NCI-H524 treated with DMSO at 0.1 percent for 48 hours (cell line): ENCODE measurements around the gene SETD2.

ENCODE experiments used
- DNase-seq: peaks from one replicate; lab custom pipeline; 2025; lab: John Stamatoyannopoulos, UW

The SETD2 gene

DNA sequence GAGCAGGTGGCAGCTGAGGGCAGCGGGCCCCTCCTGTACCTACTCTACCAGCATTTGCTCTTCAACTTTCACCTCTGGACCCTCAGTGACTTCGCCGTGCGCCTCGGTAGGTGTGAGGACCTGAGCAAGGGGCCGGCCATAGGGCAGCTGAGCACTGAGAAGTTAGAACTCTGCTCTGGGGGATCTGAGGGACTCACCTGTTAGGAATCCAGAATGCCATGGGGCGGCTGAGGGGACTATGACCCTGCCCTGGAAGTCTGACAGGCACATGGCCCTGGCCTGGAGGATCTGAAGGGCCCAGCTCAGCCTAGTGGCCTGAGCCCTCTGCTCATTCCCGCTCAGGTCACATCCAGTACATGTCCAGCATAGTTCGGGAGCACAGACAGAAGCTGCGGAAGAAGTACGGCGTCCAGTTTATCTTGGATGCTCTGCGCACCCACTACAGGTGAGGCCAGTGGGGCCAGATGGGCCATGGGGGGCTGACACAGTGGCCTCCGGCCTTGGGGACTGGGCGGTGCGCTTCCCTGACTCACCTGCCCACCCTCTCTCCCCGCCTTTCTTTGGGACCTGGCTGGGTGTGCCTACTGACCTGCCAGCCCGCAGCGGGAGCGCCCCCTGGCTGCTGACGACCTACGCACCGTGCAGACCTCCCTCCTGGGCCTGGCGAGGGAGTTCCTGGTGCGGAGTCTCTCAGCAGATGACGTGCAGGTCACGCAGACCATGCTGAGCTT is 165.6 kb downstream of the SETD2 start:
- DNase-seq, result no peak

DNA sequence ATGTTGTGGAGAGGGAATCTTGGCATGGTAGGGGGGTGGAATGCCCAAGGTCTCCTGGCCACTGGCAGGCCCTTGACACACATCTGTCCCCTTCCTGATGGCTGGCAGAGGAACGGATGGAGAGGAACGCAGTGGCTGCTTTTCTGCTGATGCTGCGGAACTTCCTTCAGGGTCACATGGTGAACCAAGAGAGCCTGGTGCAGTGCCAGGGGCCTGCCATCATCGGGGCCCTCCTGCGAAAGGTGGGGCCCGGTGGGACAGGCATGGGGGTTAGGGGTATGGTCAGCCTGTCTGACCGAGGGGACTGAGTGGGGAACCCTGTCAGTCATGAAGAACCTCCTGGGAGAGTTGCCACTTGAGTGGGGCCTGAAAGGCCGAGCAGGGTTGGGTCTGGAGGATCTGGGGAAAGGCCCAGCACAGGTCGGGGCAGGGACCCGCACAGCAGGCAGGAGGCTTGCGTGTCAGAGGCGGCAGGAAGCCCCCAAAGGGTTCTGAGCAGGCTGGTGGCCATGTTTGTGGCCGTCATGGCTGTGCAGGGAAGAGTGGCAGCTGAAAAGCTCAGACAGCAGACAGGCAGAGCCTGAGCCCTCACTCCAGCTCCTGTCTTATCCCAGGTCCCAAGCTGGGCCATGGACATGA is 166.3 kb downstream of the SETD2 start:
- DNase-seq, result no peak

DNA sequence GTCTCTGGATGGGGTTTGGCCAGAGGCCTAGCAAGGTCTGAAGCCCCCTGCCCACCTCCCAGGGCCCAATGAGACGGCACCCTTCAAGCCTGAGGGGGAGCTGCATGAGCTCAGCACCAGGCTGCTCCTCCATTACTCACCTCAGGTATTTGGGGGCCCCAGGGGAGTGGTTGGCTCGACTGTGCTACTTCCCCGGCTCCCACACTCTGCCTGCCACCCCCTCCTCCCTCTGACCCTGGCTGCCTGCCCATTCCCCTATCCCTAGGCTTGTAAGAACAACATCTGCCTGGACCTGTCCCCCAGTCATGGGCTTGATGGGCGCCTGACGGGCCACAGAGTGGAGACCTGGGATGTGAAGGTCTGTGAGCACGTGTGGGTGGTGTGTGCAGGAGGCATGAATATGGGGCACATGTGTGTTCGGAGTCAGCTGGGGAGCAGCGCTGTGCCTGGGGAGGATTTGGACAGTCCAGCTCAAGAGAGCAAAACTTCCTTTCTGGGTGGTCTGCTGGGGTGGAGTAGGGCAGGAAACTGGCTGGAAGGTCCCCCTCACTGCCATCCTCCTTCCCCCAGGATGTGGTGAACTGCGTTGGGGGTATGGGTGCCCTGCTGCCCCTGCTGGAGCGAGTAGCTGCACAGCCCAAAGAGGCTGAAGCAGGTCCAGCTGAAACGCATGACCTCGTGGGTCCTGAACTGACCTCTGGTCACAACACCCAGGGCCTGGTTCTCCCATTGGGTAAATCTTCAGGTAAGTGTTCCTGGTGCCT is 167.0 kb downstream of the SETD2 start:
- no peak for DNase-seq

DNA sequence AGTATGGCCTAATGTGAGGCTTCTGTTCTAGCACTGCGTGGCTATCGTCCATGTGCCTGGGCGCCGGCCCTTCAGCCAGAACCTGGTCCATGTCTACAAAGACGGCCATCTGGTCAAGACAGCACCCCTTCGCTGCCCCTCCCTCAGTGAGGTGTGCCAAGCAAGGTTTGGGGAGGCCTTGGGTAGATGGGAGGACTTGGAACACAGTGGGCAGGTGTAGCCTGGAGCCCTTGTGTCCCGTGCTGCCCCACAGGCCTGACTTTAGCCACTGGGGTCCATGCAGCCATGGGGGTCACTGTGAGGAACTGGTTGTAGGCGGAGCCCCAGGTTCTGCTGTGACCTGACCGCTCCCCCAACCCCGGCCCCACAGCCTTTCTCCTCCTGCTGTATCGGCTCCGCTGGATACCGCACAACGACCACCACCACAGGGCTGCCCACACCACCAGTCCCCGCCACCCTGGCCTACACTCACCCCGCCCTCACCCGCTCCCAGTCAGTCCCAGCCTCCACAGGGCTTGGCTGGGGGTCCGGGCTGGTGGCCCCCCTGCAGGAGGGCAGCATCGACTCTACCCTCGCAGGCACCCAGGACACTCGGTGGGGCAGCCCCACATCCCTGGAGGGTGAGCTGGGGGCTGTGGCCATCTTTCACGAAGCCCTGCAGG is 167.9 kb downstream of the SETD2 start:
- no peak for DNase-seq

DNA sequence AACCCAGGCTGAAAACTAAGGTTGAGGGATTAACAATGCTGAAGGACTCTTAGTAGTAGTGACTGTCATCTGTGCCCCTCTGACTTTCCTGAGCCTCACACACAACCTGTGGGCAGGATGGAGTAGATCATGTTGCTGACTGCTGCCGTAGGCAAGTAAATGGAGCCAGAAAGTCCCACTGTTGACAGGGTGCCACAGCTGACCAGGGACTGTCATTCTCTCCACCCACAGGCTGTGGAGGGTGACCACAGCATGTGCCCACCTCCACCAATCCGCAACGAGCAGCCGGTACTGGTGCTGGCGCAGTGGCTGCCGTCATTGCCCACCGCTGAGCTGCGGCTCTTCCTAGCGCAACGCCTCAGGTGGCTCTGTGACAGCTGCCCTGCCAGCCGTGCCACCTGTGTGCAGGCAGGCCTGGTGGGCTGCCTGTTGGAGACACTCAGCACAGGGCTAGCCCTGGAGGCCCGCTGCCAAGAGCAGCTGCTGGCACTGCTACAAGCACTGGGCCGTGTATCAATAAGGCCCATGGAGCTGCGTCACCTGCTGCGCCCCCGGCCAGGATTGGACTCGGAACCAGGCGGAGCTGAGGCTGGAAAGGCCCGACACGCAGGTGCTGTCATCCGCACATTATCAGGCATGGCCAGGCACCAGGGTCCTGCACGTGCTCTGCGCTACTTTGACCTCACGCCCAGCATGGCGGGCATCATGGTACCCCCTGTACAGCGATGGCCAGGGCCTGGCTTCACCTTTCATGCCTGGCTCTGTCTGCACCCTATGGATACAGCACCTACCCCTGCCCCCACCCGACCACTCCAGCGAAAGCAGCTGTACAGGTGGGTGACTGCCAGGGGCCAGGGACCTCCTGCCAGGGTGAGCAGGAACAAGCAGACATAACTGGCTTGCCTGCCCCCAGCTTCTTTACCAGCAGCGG is 168.8 kb downstream of the SETD2 start:
- DNase-seq, result no peak

DNA sequence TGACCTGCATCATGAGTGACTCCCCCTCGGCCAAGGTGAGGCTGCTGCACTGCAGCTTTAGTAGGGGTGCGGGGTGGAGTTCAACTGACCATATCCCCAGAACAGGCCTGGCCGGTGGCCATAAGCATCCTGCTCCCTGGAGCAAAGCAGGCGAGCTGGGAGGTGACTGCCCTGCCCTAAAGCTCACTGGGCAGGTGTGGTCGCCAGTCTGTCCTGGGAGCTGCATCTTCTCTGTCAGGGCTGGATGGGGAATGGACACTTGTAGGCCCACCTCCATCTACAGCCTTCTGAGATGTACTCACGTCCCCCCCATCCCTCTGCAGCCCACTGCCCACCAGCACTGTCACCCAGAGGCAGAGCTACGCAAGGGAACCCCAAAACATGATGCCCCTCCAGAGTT is 169.9 kb downstream of the SETD2 start:
- no peak for DNase-seq

DNA sequence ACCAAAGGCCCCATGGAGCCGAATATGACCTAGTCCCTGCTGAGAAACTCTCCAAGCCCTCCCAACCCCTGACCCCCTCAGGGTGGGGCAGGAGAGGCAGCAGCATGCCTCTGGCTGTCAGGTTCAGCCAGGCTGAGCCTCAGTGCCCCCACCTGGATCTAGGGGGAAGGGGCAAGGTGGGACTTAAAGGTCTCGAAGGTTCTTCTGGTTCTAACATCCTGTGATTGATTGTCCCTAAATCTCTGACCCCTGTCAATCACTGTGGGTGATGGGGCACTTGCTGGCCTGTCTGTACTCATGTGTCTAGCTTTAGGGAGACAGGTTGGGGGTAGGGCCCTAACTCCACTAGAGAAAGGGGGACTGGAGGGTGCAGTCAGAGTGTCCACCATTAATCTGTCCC is 170.6 kb downstream of the SETD2 start:
- DNase-seq, result no peak

DNA sequence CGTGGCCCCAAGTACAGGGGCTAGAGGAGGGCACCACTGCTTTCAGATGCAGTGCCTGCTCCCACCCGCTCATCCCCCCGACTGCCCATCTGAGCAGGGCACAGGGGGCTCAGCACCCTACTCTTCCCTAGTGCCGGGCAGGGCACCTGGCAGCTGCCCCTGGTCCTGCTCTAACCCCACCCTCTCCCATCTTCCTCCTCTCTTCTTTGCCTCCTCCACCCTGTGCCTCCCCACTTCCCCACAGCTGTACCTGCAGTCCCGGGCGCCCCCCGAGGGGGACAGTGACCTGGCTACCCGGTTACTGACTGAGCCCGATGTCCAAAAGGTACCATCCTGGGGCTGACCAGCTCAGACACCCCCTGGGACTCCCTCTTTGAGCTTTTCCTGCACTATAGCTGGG is 171.7 kb downstream of the SETD2 start:
- DNase-seq, result no peak

DNA sequence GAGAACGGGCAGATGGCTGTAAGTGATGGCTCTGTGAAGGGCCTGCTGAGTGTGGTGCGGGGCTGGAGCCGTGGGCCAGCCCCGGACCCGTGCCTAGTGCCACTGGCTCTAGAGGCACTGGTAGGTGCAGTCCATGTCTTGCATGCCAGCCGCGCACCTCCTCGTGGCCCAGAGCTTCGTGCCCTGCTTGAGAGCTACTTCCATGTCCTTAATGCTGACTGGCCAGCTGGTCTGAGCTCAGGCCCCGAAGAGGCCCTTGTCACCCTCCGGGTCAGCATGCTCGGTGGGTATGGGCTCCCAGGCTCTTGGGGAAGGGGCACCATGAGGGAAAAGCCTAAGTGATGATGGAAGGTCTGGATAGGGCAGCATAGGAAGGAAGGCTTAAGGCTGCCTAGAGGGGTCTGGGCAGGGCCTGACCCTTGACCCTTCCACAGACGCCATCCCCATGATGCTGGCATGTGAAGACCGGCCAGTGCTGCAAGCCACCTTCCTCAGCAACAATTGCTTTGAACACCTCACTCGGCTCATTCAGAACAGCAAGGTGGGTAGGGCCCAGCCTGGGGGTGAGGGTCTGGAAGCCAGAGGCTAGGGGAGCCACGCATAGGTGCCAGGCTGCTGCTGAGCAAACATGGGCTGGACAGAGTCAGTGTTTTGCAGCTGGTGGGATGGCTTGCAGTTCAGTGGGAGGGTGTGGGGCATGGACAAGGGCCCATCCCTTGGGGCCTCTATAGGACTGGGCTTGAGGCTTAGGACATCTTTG is 172.3 kb downstream of the SETD2 start:
- DNase-seq, result no peak

DNA sequence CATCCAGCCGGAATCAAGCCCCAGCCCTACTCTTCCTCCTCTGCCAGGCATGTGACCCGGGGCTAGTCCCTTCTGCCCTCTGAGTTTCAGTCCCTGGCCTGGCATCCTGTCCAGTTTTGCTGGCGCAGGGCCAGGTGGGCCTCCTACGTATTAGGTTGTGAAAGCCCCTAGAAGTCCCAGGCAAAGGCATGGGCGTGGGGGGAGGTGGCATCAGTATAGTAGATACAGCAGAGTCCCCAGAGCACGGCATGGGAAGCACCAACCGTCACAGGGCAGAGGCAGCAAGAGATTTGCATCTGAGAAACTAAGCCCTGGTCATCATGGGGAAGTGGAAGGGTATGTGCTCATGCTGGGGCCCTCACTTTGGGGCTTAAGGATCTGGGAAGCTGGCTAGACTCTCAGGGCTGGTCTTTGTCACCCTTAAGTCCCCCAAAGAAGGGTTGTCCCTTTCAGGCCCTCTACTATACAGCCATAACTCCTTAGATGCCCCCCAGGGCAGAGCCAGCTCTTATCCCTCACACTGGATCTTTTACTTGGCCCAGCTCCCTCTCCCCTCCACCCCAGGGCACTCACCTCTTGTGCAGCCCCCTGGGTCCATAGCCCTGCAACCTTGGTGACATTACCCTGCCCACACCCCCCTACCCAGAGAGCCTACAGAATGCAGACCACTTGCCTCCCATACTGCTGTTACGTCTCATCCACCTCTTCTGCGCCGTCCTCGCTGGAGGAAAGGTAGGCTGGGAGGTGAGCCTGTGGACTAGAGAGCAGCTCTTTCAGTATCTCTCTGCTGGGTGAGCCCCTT is 173.1 kb downstream of the SETD2 start:
- no peak for DNase-seq

DNA sequence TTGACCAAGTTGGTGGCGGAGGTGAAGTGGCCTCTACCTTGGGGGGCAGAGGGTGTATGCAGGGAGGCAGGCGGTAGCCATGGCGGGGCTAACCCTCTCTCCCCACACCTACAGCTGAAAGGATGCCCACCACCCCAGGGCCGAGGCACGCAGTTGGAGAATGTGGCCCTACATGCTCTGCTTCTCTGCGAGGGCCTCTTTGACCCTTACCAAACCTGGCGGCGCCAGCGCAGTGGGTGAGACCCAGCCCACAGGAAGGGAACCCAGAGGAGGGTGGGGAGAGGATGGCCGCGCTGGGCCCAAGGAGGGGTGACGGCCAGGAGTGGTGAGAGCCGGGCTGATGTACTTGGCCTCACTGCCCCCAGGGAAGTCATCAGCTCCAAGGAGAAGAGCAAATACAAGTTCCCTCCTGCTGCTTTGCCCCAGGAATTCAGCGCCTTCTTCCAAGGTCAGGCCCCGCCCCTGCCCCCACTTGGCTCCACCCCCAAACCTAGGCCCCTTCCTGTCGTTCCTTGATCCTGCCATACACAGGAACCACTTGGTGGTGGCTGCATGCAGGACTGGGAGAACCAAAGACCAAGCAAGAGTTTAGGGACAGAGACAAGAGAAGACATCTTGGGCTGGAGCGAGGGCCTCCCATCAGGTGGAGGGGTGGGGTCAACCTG is 174.6 kb downstream of the SETD2 start:
- no peak for DNase-seq

DNA sequence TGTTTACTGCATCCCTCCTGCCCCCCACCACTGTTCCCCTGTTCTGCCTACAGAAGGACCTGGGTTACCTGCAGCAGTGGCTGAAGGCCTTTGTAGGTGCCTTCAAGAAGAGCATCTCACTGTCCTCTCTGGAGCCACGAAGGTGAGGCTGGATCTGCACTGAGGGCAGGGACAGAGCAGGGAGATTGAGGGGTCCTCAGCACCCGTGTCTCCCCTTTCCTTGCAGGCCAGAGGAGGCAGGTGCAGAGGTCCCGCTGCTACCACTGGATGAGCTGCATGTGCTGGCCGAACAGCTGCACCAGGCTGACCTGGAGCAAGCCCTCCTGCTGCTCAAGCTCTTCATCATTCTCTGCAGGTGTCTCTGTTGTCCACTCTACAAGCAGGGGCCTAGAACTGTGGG is 175.3 kb downstream of the SETD2 start:
- DNase-seq, result no peak

DNA sequence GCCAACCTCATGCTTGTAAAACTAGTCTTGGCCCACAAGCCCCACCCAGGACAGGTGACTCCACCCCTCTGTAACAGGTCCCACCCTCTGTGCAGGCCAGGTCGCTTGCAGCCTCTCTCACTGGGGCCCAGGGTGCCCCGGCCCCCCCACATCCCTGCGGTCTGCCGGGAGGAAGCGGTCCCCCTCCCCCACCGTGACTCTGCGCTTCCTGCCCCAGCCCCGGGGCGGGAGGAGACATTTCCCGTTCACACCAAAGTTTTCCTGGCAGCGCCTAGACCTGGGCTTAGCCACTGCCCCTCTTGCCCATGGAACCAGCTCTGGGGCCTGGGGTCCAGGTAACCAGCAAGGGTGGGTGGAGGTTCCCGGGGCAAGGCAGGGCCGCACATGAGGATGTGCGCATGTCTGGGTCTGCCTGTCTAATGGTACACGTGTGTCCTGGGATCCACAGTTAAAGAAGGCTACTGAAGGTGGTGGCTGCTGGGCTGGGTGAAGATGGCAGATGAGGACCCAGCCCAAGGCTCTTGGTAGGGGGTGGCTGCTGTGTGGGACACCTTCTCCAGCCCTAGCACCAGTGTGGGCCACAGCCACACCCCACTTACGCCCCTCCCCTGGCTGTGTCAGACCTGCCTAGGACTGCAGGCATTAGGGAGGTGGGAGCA is 176.0 kb downstream of the SETD2 start:
- DNase-seq, result no peak

DNA sequence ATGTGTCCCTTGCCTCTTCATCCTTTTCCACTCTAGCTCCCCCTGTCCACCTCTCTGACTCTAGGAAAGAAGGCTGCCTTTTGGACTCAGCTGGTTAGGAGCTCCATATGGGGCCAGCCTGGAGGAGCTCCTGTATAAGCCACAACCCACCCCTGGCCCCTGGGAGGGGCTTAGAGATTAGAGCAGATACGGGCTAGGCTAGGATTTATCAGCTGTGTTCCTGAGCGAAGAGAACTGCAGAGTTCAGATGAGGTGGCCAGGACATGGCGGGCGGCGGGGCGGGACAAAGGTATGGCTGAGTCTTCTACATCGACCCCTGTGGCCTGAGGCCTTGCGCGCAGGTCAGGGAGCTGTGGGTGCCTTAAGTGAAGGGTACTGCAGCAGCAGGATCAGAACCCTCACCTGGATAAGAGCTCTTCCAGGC is 176.6 kb downstream of the SETD2 start:
- DNase-seq, result no peak

DNA sequence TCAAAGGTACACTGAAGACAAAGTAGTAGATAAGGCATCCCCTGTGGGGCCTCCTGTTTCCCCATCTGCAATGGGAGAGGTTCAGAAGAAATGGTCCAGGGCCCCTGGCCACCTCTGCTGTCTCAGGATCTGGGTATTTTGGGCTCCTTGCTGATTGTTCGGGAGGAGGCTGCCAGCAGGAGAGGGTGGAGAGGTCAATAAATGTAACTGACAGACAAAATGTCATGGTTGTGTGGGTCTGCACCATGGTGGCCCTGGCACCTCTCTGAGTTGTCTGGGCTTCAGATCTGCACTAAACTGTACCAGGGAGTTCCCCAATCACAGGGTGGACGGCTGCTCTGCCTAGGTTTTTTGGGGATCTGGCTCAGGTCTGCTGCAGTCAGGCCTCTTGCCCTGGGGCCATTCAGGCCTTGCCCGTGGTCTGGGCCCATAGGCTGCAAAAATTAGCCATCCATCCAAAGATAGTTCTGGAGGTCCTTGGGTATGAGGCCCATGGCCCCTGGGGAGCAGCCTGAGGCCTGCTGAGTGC is 177.1 kb downstream of the SETD2 start:
- DNase-seq, result no peak

DNA sequence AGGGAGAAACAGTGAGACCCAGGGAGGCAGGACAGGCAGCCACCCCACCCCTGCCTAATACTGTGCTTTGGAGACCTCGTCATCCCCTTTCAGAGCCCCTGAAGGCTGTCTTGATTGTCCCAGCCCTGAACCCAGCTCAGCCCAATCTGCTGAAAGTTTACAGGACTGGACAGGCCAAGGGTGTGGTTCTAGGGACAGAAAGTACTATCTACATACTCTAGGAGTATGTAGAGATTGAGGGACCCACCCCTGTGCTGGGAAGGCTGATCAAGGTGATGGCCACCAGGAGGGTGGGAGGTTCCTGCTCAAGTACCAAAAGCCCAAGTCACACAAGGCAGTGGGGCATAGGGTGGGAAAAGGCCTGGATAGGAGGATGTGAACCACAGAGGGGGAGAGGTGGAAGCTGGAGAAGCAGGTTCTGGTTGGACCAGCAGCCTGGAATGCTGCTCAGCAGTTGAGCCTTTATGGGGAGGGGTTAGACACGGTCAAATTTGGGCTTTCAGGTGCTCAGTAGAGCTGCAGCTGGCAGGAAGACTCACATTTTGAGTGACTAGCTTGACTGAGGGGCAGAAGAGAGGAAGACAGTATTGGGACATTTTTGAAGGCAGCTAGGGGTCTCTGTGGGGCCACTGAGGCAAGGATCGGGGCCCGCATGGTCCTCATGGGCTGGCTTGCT is 177.7 kb downstream of the SETD2 start:
- DNase-seq, result no peak

DNA sequence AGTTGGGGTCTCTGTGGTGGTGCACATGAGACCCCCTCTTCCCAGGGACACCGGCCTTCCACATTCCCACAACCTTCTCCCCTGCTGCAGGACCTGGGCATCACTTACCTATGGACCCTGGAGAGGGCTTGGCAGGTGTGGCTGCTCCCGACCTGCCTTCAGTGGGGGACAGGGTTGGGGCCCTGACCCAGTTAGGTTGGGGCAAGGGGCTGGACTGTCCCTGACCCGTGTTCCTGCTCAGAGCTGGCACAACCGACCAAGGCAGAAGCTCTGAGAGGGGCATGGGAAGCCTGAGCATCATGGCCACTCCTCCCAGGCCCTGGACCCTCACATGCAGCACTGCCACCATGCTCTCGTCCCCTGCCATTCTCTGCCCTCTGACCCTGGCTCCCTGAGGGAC is 178.3 kb downstream of the SETD2 start:
- DNase-seq, result no peak
